Stimulated activated CD4-positive, alpha-beta T cell treated with anti-CD3 and anti-CD28 coated beads, Interleukin-4, amount 100 ng/mL, for 1 hour (primary cell): ENCODE results near the gene ENTPD6.
"Not testable (repeated sequence)": the region's sequence is repeated elsewhere in the genome, so short reads cannot be mapped to it uniquely, and the experiment has no call there.

Experiments used
- DNase-seq: peaks from one replicate; pipeline ENCODE4 v3.0.0-alpha.2; 2020

The ENTPD6 gene

GRCh38 chr20:25259358-25259757, 63.8 kb downstream of the ENTPD6 start:
- no peak for DNase-seq

DNA sequence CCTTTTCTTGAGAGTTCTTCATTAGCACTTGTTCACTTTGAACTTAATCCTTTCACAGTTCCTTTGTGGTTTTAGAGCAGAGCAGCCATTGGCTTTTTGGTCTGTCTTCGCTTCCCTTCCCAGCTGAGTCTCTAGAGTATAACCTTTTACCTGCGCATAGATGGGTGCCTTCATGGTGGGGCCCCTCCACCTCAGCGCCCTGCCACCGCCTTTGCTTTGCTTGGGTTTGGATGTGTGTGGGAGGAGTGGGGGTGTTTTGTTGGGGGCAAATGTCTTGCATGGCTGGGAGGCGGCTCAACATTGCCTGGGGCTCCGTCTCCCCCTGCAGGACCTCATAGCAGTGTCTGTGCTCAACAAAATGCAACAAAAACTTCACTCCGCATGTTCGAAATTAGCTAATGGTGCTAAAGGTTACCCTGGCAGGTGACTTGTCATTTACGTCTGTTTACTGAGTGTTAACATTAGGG, 64.3 kb downstream of the ENTPD6 start:
- DNase-seq: no peak

DNA sequence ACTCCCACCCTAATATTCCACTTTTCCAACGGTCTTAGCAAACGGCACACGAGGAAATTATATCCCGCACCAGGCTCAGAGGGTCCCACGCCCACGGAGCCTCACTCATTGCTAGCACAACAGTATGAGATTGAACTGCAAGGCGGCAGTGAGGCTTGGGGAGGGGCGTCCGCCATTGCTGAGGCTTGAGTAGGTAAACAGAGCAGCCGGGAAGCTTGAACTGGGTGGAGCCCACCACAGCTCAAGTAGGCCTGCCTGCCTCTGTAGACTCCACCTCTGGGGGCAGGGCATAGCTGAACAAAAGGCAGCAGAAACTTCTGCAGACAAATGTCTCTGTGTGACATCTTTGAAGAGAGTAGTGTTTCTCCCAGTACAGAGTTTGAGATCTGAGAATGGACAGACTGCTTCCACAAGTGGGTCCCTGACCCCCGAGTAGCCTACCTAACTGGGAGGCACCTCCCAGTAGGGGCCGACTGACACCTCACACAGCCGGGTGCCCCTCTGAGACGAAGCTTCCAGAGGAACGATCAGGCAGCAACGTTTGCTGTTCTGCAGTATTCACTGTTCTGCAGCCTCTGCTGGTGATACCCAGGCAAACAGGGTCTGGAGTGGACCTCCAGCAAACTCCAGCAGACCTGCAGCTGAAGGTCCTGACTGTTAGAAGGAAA, 65.4 kb downstream of the ENTPD6 start:
- not testable (repeated sequence) for DNase-seq

DNA sequence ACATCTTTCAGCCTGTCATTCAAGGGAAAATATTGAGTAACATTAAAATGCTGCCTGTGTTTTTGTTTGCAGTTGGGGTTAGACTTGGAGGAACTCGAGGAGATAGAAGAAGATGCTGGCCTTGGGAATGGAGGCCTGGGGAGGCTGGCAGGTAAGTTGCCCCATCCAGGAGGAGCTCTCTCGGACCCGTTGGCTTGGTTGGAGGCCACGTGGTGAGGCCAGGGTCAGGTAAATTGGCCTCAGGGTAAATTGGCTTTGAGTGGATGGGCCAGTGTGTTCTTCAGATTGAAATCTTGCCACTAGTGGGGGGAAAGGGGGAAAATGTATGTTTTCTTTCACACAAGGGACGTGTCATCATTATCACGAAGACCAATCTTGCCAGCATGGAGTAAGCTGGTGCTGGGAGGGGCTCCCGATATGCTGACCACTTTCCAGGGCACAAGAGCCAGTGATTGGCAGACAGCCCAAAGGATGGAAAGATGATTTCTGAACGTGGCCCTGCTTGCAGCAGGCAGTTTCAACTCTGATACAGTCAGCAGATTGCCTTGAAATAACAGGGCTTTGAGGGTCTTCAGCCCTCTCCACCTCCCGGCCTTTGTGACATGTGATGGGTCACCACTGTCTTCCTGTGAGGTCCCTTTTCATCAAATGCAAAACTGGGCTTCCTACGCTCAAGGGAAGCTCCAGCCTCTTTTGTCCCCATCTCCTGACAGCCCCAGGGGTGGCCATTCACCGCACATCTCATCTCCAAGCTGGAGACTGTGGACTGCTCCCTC, 73.7 kb downstream of the ENTPD6 start:
- DNase-seq: no peak

DNA sequence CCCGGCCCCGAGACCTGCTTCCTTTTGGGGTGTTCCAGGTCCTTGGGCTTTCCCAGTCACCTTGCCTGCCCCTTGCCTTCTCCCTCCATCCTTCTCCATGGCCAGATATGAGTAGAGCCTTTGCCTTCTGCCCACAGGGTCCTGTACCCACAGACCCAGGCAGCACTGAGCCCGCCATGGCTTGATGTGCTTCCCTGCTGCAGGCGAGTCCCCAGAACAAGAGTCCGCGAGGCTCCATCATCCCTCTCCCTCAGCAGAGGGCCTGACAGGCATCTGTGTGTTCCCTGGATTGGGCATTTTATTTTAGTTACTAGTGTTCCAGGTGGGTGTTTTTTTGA, 74.3 kb downstream of the ENTPD6 start:
- DNase-seq: no peak

DNA sequence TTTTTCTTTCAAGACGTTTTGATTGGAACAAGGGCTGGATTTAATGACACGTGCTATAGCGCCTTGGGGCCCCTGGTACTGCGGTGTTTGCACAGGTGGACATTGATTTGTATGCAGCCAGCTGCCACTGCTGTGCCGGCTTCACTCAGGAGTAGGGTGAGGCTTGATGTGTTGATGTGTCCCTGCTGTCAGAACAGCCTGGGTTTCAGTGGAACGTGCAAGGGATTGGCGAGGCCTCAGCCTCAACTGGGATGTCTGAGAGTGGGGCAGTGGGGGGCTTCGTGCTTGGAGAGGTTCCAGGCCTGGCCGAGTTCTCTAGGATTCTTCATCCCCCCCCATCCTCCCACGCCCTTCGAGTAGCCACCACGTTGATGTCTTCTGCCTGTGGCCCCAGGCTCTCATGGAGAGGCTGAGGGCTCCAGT, 75.3 kb downstream of the ENTPD6 start:
- no peak for DNase-seq

DNA sequence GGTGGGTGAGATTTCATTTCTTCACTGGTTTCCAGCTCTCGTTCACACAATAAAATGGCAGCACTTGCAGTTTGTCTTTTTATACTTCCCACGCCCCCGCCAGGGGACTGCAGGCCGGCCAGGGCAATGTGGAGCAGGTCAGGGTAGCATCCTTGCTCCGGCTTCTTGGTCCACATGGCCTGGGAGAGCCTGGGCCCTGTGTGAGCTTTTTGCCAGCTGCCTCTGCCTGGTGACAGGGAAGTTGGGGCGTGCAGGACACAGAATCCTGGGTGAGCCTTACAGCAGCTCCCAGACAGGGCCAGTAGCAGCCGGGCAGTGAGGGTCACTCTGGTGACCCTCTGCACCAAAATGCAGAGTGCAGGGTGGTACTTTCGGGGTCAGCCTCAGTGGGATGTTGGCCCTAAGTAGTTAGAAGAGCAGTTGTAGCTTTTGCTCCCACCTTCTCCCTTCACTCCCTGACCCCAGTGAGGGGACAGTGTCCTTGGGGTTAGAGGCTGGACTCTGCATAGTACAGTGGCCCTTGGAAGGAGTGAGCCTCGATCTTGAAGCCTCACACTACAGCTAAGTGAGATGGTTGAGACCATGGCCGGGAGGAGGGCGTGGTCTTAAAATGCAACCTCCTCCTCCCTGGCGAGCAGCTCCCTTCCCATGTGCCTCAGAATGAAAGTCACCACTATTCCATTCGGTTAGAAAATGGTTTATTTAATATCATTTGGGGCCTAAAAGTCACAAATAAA, 76.1 kb downstream of the ENTPD6 start:
- DNase-seq: no peak

- no peak for DNase-seq
Measured at GRCh38 chr20:25272223-25273000, 76.9 kb downstream of the ENTPD6 start.

- no peak for DNase-seq
Measured at GRCh38 chr20:25273046-25273445, 77.5 kb downstream of the ENTPD6 start.

DNA sequence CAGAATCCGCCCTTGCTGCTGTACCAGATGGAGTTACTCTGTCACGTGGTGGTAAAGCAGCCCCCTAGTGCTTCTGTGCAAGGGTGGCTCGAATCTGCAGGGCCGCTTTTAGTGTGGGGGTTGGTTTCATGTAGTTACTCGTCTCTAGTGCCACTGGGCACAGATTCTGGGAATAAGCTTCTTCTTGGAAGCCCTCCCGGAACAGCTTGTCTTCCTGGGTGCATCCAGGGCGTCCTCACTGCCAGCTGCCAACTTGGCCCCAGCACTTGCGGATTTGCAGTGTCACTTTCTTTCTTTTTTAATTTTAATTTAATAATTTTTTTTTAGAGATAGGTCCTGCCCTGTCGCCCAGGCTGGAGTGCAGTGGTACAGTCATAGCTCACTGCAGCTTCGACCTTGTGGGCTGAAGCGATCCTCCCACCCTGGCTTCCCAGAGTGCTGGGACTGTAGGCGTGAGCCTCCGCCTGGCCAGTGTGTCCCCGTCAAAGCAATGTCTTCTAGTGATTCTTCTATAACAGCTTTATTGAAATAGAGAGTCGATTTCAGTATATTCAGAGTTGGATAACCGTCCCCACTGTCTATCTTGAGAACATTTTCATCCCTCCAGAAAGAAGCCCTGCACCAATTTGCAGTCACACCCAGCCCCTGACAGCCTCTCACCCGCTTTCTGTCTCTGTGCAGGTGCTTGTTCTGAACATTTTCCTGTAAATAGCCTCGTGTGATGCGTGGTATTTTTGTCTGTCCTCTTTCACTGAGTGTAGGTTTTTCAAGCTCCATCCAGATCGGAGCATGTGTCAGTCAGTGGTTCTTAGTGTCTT, 78.2 kb downstream of the ENTPD6 start:
- DNase-seq: no peak

GRCh38 chr20:25274481-25274880, 79.0 kb downstream of the ENTPD6 start:
- no peak for DNase-seq

- DNase-seq: no peak
Measured at GRCh38 chr20:25274891-25275812, 79.6 kb downstream of the ENTPD6 start.

- no peak for DNase-seq
Measured at GRCh38 chr20:25275813-25276532, 80.5 kb downstream of the ENTPD6 start.
